GM21528 (cell line): ENCODE data around the gene ABHD3.
"Not testable (repeated sequence)": the region's sequence is repeated elsewhere in the genome, so short reads cannot be mapped to it uniquely, and the experiment has no call there.

Experiments
- ATAC-seq: cut with Tn5 transposase; IDR thresholded peaks from one replicate; pipeline ENCODE4 v1.9.1; 2021; ENCODE audit warnings: mild to moderate bottlenecking, moderate library complexity; ENCODE audit not compliant: unreplicated experiment, low FRiP score

Gene ABHD3

DNA sequence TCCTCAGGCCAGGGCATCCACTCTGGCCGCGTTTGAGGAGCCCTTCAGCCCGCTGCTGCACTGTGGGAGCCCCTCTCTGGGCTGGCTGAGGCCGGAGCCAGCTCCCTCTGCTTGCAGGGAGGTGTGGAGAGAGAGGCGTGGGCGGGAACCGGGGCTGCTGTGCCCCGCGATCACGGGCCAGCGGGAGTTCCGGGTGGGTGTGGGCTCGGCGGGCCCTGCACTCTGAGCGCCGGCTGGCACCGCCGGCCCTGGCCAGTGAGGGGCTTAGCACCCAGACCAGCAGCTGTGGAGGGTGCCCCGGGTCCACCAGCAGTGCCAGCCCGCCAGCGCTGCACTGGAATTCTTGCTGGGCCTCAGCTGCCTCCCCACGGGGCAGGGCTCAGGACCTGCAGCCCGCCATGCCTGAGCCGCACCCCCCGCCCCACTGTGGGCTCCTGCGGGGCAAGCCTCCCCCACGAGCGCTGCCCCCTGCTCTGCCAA lies 1.9 kb upstream of the ABHD3 start:
- no peak for ATAC-seq

DNA sequence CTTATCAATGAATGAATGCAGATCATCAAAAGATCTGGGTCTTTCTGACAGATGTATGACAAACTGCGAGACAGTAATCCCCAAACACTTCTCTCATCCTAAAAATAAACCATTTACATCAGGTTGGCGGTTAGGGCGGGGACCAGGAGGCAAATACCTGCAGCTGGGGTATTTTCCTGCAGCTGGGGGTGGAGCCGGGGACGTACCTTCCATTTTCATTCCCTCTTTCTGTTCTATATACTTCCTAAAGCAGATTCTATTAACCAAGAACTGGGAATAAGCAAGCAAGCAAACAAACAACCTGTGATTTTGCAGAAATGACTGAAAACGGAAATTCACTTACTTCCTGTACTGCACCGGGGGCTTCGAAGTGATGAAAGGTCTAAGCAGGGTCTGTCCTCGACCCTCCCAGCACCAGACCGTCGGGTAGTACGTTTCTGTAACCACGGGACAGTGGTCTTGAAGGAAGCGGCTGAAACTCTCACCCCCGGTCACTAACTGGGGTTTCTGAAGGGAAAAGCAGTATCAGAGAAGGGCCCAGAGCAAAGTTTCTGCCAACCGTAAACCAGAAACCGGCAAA lies 1.2 kb downstream of the ABHD3 start:
- peak; percentile 18 for ATAC-seq

DNA sequence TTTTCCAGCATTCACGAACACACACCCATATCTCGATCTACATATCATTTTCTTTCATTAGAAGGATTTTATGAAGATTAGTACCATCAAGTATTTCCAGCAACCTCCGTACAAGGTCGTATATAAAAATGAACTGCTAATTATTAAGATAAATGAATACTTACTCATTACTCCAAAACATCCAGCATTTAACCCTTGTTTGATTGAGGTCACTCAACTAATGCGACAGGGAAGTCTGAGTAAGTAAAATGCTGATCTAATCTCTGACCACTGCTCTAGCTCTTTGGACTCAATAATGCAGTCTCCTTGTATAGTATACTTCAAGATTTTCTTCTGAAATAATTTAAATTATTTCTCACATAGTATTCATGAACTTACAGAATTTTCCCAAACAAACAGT lies 2.0 kb downstream of the ABHD3 start:
- ATAC-seq = no peak

DNA sequence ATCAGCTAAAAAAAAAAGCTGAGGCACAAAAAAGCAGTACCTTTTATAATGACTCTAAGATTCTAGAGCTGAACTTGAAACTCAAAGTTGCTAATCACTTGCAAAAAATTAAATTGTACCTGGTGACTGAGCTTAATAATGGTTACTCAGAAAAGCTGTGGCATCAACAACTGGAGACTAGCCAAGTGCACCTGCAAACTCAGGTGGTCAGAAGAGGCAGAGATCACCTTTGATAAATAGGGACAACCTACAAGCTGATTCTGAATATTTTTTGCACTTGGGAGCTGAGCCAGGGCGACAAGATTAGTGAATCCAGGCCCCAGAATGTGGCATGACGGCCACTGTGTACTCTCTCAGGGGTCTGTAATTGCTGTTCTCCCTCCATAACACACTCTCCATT lies 3.0 kb downstream of the ABHD3 start:
- no peak for ATAC-seq

DNA sequence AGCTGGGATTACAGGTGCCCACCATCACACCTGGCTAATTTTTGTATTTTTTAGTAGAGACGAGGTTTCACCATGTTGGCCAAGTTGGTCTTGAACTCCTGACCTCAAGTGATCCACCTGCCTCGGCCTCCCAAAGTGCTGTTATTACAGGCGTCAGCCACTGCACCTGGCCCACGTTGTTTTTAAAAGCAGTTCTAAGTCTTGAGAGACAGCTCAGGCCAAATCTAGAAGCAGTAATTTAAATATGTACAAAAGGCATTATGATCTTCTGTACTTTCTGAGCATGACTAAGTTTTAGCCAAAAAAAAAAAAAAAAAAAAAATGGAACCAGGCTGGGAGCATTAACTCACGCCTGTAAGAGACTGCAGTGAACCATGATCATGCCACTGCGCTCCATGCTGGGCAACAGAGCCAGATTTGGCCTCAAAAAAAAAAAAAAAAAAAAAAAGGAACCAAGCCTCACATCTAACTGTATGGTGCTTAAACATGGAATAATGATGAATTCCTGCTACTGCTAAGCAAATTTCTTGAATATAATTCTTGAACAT lies 4.0 kb downstream of the ABHD3 start:
- no peak for ATAC-seq

DNA sequence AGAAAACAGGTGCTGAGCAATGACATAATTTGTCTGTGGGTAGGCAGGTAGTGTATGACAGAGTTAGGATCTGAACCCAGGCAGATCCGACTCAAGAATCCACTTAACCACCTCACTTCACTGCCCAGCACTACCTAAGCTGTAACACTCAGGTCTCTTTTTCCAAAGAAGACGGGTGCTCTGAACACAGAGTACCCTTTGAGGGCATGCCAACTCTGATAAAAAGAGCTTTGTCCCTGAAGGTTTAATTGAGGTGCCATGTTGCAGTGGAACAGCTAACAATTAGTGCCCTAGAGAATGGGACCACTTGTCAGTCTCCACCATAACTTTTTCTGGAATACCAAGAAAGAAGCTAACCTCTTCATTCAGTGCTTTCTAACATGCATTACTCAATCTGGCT lies 11.3 kb downstream of the ABHD3 start:
- ATAC-seq = no peak

DNA sequence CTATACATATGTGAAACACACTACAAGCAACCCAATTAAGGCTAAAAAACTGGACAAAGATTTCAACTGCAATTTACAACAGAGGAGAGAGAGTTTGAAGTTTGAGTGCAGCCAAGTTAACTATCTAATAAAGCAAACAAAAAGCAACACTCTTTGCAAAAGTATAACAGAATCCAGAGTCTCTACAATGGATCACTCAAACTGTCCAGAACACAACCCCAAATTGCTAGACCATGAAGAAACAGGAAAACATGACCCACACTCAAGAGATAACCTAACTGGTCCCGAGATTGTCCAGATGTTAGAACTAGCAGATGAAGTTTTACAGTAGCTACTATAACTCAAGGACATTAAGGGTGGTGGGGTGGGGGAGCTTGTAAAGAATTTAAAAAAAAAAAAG lies 14.8 kb downstream of the ABHD3 start:
- no peak for ATAC-seq

DNA sequence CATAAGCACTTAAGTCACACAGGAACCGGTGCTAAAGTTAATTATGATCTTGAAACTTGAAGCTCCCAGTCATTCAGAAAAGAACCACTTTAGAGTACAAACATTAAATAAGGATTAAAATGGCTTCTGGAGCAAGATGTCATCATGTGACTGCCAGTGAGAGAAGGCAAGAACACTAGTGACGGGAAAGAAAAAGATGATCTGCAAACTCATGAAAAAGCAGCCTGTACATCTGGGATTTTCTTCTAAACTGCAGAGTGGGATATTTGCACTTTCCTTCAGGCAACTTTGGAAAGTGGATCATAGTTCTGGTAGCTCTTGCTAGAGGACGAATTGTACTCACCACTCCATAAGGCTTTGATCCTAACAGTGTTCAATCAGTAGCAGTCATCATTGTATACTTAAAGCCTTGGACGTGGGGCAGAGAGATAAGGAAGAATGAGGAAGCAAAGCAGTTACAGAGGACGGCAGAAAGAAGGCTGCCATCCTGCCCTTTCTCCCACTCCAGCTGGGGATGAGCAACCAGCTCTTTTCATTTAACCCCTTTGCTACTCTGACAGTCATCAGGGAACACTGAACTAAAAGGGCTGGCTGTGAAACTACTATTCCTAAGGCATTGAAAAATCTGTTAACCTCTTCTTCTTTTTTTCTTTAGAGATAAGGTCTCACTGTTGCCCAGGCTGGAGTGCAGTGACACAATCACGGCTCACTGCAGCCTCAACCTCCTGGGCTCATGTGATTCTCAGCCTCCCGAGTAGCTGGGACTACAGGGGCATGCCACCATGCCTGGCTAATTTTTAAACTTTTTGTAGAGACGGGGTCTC lies 18.1 kb downstream of the ABHD3 start:
- no peak for ATAC-seq

DNA sequence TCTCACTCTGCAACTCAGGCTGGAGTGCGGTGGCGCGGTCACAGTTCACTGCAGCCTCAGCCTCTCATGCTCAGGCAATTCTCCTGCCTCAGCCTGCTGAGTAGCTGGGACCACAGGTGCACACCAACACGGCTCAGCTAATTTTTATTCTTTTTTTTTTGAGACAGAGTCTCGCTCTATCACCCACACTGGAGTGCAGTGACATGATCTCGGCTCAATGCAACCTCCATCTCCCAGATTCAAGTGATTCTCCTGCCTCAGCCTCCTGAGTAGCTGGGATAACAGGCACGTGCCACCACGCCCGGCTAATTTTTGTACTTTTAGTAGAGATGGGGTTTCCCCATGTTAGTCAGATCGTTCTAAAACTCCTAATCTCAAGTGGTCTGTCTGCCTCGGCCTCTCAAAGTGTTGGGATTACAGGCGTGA lies 19.0 kb downstream of the ABHD3 start:
- peak; percentile 84 for ATAC-seq

DNA sequence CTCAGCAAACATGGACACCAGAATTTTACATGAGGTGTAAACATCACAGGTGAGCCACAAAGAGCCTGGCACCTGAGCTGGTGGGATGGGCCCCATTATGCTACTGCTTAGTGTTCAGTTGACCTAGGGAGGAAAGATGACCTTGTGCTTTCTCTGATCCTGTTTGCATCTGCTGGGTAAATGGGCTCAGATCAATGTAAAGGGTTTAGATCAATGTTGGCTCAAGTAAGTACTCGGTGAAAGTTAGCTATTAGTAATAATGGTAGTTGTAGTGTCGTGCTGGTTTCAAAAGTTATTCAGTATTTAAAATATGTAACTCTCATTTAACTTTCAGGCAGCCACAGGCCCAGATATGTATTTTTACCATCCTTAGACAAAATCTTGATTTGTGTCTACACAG lies 19.8 kb downstream of the ABHD3 start:
- ATAC-seq = peak; percentile 43

DNA sequence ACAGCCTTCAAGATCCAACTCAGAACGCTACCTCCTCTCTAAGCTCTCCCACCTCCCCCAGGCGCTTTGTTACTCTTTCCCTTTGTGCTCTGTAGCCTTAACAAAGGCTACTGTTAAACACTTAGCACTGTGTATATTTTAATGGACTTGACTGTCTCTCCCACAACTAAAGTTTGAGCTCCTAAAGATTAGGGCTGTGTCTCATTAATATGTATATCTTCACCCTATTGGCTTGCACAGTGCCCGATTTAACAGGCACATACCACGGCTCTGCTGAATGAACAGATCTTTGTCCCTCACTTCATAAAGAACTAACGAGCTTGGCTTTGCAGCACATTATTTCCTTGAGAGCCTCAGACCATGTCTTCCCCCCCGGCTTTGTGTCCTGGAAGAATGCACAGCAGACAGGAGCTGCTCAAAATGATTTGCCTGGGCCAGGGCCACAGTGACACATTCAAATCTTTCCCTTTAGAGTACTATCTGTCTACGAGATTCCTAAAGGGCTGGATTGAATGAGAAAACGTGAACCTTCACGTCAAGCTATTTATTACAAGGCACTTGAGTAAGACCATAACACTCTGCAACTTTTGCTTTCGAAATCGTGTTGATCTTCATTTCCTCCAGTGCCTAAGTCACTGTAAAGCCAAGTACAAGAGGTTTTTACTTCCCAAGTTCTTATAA lies 22.1 kb downstream of the ABHD3 start:
- ATAC-seq = peak; percentile 48

DNA sequence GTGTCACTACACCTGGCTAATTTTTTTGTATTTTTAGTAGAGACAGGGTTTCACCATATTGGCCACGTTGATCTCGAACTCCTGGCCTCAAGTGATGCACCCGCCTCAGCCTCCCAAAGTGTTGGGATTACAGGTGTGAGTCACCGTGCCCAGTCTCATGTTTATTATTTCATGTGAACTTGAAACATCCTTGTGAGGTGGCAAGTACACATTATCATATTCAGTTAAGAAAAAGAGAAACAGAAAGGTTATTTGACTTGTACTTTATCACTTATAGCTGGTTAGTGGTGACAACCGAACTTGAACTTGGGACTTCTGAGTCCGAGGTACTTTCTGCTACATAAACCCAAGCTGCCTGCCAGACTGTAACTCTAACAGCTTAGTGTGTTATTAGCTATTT lies 24.4 kb downstream of the ABHD3 start:
- no peak for ATAC-seq

DNA sequence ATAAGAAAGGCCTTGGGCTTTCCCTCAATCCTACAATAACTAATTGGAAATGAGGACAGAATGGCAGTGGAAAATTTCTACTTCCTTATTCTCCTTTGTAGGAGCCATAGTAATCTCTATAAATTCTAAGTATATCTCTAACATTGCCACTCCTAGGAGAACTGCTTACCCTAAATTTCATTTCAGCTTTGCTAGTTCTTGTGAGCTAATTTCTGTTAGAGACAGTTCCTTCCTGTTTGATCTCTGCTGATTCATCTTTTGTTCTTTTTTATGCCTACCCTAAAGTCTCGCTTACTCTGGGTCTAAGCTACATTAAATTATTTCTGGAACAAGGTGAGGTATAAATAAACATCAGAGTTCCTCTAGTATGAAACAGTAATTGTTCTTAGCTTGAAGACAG lies 25.7 kb downstream of the ABHD3 start:
- no peak for ATAC-seq

DNA sequence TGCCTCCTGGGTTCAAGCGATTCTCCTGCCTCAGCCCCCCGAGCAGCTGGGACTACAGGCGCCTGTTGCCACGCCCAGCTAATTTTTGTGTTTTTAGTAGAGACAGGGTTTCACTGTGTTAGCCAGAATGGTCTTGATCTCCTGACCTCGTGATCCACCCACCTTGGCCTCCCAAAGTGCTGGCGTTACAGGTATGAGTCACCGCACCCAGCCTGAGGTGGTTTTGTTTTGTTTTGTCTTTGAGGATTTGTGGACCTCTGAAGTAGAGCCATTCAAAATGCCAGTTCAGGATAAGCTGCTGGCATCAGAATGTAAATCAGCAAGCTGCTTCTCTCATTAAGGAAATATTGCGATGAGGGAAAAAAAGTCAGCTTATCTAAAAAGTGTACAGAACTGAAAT lies 29.2 kb downstream of the ABHD3 start:
- ATAC-seq = not testable (repeated sequence)

DNA sequence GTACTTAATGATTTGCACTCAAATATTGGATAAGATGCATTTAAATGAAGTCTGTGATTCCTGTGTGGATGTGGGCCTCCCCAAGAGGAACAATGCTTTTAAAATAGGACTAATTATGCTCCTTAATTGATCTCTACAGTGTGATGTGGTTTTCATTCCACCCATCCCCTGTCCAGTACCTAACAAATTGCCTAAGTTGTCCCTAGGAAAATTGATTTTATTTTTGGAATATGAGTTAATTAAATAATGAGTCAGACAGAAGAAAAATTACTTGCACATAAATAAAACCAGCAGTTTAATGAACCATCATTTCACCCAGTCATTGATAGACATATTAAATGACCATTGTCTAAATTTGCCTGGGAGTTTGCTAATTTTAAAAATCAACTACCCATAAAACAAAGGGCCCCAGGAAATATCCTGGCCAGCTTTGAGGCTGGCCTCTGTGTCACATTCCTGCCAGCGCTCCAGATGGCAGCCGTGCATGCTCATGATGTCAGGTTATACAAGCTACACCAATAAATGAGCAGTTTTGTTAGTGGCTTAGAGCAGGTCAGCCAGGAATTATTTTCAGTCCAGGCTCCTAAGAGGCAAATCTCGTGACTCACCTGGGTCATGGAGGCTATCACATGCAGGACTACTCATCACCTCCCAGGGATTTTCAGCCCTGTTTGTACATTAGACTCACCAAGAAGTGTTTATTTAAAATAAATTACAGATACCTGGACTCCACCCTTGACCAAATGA lies 31.9 kb downstream of the ABHD3 start:
- ATAC-seq = no peak

DNA sequence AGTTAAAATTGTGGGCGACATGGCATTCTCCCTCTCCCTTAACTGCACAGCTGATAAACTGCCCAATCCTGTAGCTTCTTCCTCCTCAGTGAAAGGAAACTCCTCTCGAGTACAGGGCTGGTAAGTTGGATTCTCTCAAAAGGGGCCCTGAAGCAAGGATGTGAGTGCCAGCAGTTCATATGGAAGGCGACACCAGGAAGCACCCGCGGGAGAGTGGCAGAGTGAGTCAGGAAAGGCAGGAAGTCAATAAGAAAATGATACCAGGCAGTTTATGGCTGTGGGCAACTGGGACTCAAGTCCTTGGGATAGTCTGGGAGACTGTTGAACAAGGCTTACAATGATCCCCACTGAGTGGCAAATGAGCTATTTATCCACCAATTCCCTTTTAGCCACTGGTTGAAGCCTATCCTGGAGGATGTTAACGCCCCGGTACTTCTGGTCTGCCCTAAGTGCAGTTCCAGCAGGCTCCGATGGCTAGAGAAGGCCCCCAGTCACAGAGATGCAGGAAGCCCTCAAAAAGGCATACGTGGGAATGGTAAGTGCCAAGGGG lies 34.8 kb downstream of the ABHD3 start:
- ATAC-seq = no peak

DNA sequence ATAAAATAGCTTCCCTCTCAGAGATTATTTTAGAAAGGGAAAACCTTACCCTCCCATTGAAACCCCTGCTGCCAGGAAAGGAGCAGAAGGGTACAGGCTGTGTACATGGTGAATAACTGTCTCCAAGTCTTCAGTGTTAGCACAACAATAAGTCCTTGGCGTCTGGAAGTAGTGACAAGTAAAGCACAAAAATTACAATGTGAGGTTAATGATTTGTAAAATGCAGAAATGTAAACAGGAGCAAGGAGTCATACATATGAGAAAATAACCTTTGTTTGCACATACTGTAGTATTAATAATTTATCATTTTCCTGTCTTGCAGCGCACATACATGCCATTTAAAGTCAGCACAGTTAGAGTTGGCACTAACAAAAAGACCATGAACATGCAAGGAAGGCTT lies 40.5 kb downstream of the ABHD3 start:
- no peak for ATAC-seq

DNA sequence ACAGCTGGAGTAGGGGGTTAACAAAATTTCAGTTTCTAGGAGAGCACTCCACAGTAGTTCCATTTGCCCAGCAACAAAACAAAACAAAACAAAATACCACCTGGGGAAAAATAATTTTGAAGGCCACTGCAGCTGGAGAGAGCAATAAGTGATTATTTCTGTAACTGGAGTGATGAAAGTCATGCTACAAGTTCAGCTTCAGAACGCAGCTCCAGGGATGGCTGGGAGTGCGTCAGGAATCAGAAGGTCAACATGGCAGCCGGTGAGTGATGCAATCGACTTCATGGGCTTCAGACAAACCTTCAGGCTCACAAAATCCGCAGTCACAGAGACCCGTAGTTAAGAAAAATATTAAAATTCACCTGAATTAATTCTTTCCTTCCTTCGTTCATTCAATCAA lies 41.0 kb downstream of the ABHD3 start:
- ATAC-seq = no peak

DNA sequence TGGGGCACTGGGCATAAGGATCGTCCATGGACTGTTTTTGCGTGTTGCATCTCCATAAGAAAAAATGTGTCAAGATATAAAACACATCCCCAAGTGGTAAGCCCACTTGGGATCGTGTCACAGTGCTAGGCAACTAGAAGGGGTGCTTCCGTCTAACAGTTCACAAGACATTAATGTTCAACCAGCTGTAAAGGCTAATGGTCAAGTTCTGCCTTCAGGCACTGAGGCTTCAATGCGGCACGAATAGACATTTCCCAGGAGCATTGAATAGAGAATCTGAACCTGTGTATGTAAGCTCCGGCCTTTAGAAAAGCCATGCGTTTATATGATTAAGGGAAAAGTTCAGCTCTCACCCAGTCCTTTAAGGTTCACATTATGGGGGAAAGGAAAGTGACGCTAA lies 42.0 kb downstream of the ABHD3 start:
- ATAC-seq = no peak

DNA sequence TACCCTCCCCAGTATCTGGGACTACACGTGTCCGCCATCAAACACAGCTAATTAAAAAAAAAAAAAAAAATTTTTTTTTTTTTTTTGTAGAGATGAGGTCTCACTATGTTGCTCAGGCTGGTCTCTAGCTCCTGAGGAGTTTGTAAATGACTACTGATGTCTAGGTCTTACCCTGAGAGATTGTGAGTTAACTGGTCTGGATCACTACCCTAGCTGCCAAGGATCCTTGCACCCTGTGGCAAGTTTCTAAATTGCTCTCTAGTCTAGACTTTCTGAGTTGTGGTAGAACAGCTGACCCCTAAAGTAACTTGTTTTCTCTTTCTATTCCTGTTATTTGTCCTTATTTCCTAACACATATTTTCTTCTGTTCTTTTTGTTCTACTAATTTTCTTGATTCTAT lies 44.5 kb downstream of the ABHD3 start:
- no peak for ATAC-seq
